Pancreas (tissue), 10 donors: ENCODE data around the gene METTL5. TPM values are rescaled to one million over a fixed set of nuclear protein-coding genes. Genes with fewer than 3 reads are reported as not detected.
A peak's percentile ranks its signal among the peaks of the same experiment; 100 is the strongest.
"Not testable (repeated sequence)": the region's sequence is repeated elsewhere in the genome, so short reads cannot be mapped to it uniquely, and the experiment has no call there.

Experiments used
- ATAC-seq, 4 donors: fragments of 200-7000 bp; cut with Tn5 transposase; one replicate each; pipeline versions ENCODE4 v1.8.0 to v1.9.1; 2020; ENCODE audit warnings: mild to moderate bottlenecking in 4 of 4, moderate library complexity in 4 of 4
- DNase-seq, 6 donors: peaks; one replicate each; pipeline ENCODE4 v3.0.0-alpha.2; 2020
- FAIRE-seq: peaks from 2 replicates; lab custom pipeline; 2012; peaks lifted over from hg19 to GRCh38; lab: Jason Lieb, UNC
- H3K27ac ChIP-seq, 4 donors: fragments of 200-600 bp; sonication (generic); 1 replicate in 3 of 4; 2 replicates in 1 of 4; pipeline versions ENCODE4 v1.5.0 to v1.8.0; 2020
- H3K27me3 ChIP-seq, 4 donors: fragments of 200-600 bp; one replicate each; pipeline ENCODE4 v1.8.0; 2021
- H3K36me3 ChIP-seq, 3 donors: fragments of 200-600 bp; sonication (generic) in 1 of 3; one replicate each; pipeline versions ENCODE4 v1.5.0 to v1.8.0; 2020 to 2021
- H3K4me1 ChIP-seq, 3 donors: fragments of 200-600 bp; one replicate each; pipeline ENCODE4 v1.8.0; 2021
- H3K4me3 ChIP-seq, 4 donors: fragments of 200-600 bp; sonication (generic) in 2 of 4; one replicate each; pipeline versions ENCODE4 v1.5.0 to v1.8.0; 2020 to 2021
- H3K9me3 ChIP-seq, 4 donors: fragments of 200-600 bp; one replicate each; pipeline ENCODE4 v1.8.0; 2021
- WGBS, 2 donors: extraction: QIAGEN DNeasy Blood & Tissue Kit; methylation state at CpG; one replicate each; pipeline ENCODE4 v1.1.7; 2013; 5-methylcytosine and 5-hydroxymethylcytosine counted together
- intact Hi-C, 3 donors: fragments of 100-400 bp; cut with DNase I; formaldehyde crosslinking; loops; one replicate each; pipeline versions ENCODE4 v1.11.1 to v1.14.2; 2022
- polyA plus RNA-seq, 2 donors: library from polyadenylated mRNA; stranded (reverse); fragments of 200-250 nt; gene quantifications; one replicate each; pipeline ENCODE4 v1.2.3, GENCODE V29; 2013
- total RNA-seq, 6 donors: library from RNA; stranded (reverse); fragmentation: NEBNext Ultra II Directional in 4 of 6; extraction: Animal tissue kit (Norgen Biotek cat#: 25700) in 4 of 6; gene quantifications; one replicate each; pipeline versions ENCODE4 v1.2.1 to v1.2.4, GENCODE V29; 2021 to 2023
- TF ChIP-seq, protein P1 (sequence below), 4 donors: fragments of 200-600 bp; sonication (generic) in 3 of 4; IDR thresholded peaks; one replicate each; pipeline versions ENCODE4 v1.5.0 to v1.8.0; 2021; ENCODE audit warnings: antibody characterized with exemption in 4 of 4
- donor health status: healthy with polysubstance abuse.
- donor health status: DM: no; HTN: no; CAD: no; lungs with moderate emphysema.
- donor health status: DM: no; HTN: no; CAD: no.
- donor health status: control.
- donor health status: control.
- donor health status: Bipolar disorder and iron deficiency.
- donor health status: DM: yes; HTN: yes; CAD: no.
- donor health status: DM: no; HTN: no; CAD: no.
- donor health status: DM: no; HTN: no; CAD: no.
- donor health status: DM: yes; HTN: yes; CAD: no.

Gene METTL5
- total and polyA plus RNA-seq, 8 donors, result 29.7 to 41.3 (median 33.8) TPM

DNA sequence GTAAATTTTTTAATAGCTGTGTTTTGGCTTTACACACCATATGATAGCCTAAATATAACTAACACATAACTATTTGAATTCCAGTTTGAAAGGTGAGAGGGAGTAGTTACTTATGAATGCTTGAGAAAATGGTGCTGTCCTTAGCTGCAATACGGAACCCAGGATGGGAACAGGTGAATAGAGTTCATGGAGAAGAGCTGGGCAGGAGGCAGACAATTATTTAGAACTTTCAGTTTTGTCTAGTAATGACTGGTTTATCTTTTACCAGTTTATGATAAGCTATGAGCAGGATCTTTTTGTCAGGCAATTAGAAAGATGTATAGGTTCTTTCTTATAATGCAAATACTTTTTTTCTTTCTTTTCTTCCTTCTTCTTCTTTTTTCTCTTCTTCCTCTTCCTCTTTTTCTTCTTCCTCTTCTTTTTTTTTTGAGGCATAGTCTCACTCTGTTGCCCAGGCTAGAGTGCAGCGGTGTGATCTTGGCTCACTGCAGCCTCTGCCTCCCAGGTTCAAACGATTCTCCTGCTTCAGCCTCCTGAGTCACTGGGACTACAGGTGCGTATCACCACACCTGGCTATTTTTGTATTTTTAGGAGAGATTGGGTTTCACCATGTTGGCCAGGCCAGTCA lies 28.4 kb upstream of the METTL5 start:
- ATAC-seq (no peak), FAIRE-seq (no peak), DNase-seq (no peak)
- no peaks in the 10 kb centered on the region for H3K9me3 ChIP-seq
- 82 to 93% methylated on average over 4 of the region's 4 CpGs for WGBS, 2 donors
- H3K27ac ChIP-seq, result no peak overlapping the region
- H3K36me3 ChIP-seq, result no peaks in the 10 kb centered on the region
- intact Hi-C loops, result no loop called here
- TF ChIP-seq, protein P1, sequence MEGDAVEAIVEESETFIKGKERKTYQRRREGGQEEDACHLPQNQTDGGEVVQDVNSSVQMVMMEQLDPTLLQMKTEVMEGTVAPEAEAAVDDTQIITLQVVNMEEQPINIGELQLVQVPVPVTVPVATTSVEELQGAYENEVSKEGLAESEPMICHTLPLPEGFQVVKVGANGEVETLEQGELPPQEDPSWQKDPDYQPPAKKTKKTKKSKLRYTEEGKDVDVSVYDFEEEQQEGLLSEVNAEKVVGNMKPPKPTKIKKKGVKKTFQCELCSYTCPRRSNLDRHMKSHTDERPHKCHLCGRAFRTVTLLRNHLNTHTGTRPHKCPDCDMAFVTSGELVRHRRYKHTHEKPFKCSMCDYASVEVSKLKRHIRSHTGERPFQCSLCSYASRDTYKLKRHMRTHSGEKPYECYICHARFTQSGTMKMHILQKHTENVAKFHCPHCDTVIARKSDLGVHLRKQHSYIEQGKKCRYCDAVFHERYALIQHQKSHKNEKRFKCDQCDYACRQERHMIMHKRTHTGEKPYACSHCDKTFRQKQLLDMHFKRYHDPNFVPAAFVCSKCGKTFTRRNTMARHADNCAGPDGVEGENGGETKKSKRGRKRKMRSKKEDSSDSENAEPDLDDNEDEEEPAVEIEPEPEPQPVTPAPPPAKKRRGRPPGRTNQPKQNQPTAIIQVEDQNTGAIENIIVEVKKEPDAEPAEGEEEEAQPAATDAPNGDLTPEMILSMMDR (IDR thresholded peaks at IDR 0.05), result no peak
- H3K4me1 ChIP-seq, result no peaks in the 10 kb centered on the region
- no peak overlapping the region for H3K4me3 ChIP-seq
- H3K27me3 ChIP-seq, result no peaks in the 10 kb centered on the region

DNA sequence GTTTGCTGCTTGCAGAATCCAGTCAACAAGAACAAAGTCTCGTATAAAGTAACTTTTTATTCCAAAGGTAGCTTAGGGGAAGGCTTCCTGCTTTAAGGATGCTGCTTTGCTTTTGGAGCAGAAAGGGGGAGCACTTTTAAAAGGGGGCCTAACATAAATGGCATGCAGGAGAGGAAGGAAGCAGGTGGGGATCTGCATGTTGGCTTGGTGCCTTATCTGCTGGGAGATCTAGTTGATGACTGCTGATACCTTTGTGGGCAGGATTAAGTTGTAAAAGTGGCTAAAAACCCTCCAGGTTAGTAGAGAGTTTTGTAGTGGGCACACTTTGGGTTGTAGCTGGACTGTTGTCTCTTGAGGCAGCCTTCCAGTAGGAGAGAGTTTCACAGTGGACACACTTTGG lies 25.0 kb upstream of the METTL5 start:
- Histone ChIP-seq H3K4me1 (peaks cover 0 to 9% (median 0%) of the 10 kb centered on the region in 3 donors), H3K4me3 (no peak overlapping the region), H3K27ac (no peak overlapping the region), H3K27me3 (no peaks in the 10 kb centered on the region), H3K9me3 (no peaks in the 10 kb centered on the region), H3K36me3 (no peaks in the 10 kb centered on the region)
- TF ChIP-seq, protein P1 (IDR thresholded peaks at IDR 0.05), result no peak
- intact Hi-C loops, result no loop called here
- no peak for FAIRE-seq
- 97% methylated on average over 1 of the region's 1 CpG for WGBS, 2 donors
- ATAC-seq, result no peak
- DNase-seq, result no peak

- DNase-seq, intact Hi-C loops, H3K27ac ChIP-seq, H3K36me3 ChIP-seq, H3K4me3 ChIP-seq, FAIRE-seq, ATAC-seq, H3K27me3 ChIP-seq, H3K9me3 ChIP-seq, H3K4me1 ChIP-seq: not testable (repeated sequence)
- 81% methylated on average over 8 of the region's 8 CpGs for WGBS, 2 donors
Observed at GRCh38 chr2:169848959-169849693, 24.4 kb upstream of the METTL5 start.

DNA sequence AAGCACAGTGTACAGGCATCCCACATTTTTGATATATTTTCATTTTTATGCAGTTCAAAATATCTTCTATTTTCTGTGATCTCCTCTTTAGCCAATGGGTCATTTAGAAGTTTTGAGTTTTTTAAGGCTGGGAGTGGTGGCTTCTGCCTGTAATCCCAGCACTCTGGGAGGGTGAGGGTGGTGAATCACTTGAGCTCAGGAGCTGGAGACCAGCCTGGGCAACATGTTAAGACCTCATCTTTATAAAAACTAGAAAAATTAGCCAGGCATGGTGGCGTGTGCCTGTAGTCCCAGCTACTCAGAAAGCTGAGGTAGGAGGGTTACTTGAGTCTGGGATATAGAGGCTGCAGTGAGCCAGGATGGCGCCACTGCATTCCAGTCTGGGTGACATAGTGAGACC lies 20.3 kb upstream of the METTL5 start:
- intact Hi-C loops, result no loop called here
- ATAC-seq (no peak), DNase-seq (no peak), FAIRE-seq (no peak)
- Histone ChIP-seq H3K9me3 (no peaks in the 10 kb centered on the region), H3K27me3 (no peaks in the 10 kb centered on the region), H3K4me1 (peaks cover 0 to 9% (median 0%) of the 10 kb centered on the region in 3 donors), H3K4me3 (no peak overlapping the region), H3K36me3 (no peaks in the 10 kb centered on the region), H3K27ac (no peak overlapping the region)
- WGBS, 2 donors, result 99 to 100% methylated on average over 2 of the region's 2 CpGs
- TF ChIP-seq, protein P1 (IDR thresholded peaks at IDR 0.05), result no peak

- 93 to 98% methylated on average over 12 to 20 of the region's 24 CpGs for WGBS, 2 donors
- intact Hi-C loops, H3K9me3 ChIP-seq, H3K36me3 ChIP-seq, H3K4me3 ChIP-seq, H3K4me1 ChIP-seq, H3K27ac ChIP-seq, ATAC-seq, DNase-seq, H3K27me3 ChIP-seq, FAIRE-seq: not testable (repeated sequence)
Observed at GRCh38 chr2:169841625-169842024, 16.9 kb upstream of the METTL5 start.

DNA sequence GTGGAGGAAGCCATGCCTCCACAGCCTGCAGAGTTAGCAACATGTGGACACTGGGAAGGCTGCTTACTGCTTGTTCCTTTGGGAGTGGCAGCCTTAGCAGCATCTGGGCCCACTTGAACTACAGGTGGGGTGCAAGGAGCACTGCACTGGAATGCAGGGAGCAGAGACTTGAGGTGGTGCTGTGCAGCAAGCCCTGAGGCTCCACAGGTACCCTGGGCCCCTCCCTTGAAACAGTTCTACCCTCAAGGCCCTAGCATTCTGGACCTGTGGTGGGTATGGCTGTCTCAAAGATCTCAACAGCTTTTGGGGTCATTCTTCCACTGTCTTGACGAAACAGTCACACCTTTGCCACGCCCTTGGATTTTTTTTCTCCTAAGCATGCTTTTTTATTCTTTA lies 16.0 kb upstream of the METTL5 start:
- 93 to 95% methylated on average over 2 of the region's 2 CpGs for WGBS, 2 donors
- peak in 1 of 4 donors; percentile 22 for ATAC-seq

More for the DNA sequence above, 16.0 kb upstream of the METTL5 start:
- Histone ChIP-seq H3K4me3 (no peak overlapping the region), H3K36me3 (no peaks in the 10 kb centered on the region), H3K9me3 (no peaks in the 10 kb centered on the region), H3K4me1 (peaks cover 0 to 7% (median 4%) of the 10 kb centered on the region in 3 donors), H3K27me3 (no peaks in the 10 kb centered on the region), H3K27ac (no peak overlapping the region)
- TF ChIP-seq, protein P1 (IDR thresholded peaks at IDR 0.05), result no peak
- FAIRE-seq (no peak), DNase-seq (no peak)
- intact Hi-C loops, result no loop called here
